HG02852 (cell line): ENCODE results near the gene WWOX.

ENCODE experiments used
- ATAC-seq: cut with Tn5 transposase; IDR thresholded peaks from one replicate; pipeline ENCODE4 v1.9.1; 2021; ENCODE audit warnings: mild to moderate bottlenecking, moderate library complexity; ENCODE audit not compliant: unreplicated experiment

WWOX gene

GRCh38 chr16:78994135-78994745 lies 894.8 kb downstream of the WWOX start:
- no peak for ATAC-seq

- no peak for ATAC-seq
These were observed 896.0 kb downstream of the WWOX start for GRCh38 chr16:78995441-78995840.

GRCh38 chr16:78996790-78997189 lies 897.3 kb downstream of the WWOX start:
- no peak for ATAC-seq

GRCh38 chr16:78998879-78999278 lies 899.4 kb downstream of the WWOX start:
- no peak for ATAC-seq

- ATAC-seq, result no peak
These were observed 901.9 kb downstream of the WWOX start for GRCh38 chr16:79001156-79001967.

- no peak for ATAC-seq
These were observed 903.7 kb downstream of the WWOX start for GRCh38 chr16:79003026-79003609.

- ATAC-seq, result no peak
These were observed 904.9 kb downstream of the WWOX start for GRCh38 chr16:79004309-79004708.

- ATAC-seq, result no peak
These were observed 905.6 kb downstream of the WWOX start for GRCh38 chr16:79005096-79005495.

GRCh38 chr16:79006206-79006605 lies 906.8 kb downstream of the WWOX start:
- ATAC-seq, result no peak

GRCh38 chr16:79006765-79007164 lies 907.3 kb downstream of the WWOX start:
- no peak for ATAC-seq

GRCh38 chr16:79007614-79008013 lies 908.2 kb downstream of the WWOX start:
- ATAC-seq, result no peak

GRCh38 chr16:79008036-79008868 lies 908.8 kb downstream of the WWOX start:
- no peak for ATAC-seq

- no peak for ATAC-seq
These were observed 909.4 kb downstream of the WWOX start for GRCh38 chr16:79008869-79009179.

- ATAC-seq, result no peak
These were observed 910.4 kb downstream of the WWOX start for GRCh38 chr16:79009896-79010295.

- no peak for ATAC-seq
These were observed 911.8 kb downstream of the WWOX start for GRCh38 chr16:79011282-79011681.

- peak; percentile 52 for ATAC-seq
These were observed 913.4 kb downstream of the WWOX start for GRCh38 chr16:79012671-79013434.

GRCh38 chr16:79013930-79014660 lies 914.6 kb downstream of the WWOX start:
- no peak for ATAC-seq

- ATAC-seq, result no peak
These were observed 919.4 kb downstream of the WWOX start for GRCh38 chr16:79018650-79019429.

- no peak for ATAC-seq
These were observed 920.0 kb downstream of the WWOX start for GRCh38 chr16:79019431-79019830.
